ENCODE results near the gene RIN1. TPM values are rescaled to one million over a fixed set of nuclear protein-coding genes. Genes with fewer than 3 reads are reported as not detected.

RIN1 gene
- polyA plus RNA-seq, 1 of the 3 experiments (the other 2 are of a cell fraction): 16.9 TPM

- Histone ChIP-seq H3K79me2 (ENCODE audit: insufficient read depth) (no peaks in the 10 kb centered on the region), H3F3A (replicated peaks; ENCODE audit: insufficient read depth) (peaks cover 15% of the 10 kb centered on the region), H3K9ac (no peak overlapping the region), H3K4me3 (ENCODE audit: low read depth in 2 of 2, low read length in 1 of 2) (no peak overlapping the region), H4K20me1 (ENCODE audit: insufficient read depth) (no peaks in the 10 kb centered on the region), H3K4me1 (ENCODE audit: control insufficient read depth in 1 of 2, insufficient read depth in 2 of 2, low read depth in 1 of 2, low read length in 1 of 2) (peaks cover 11 to 32% of the 10 kb centered on the region in 2 experiments; a peak in 2 of 4 replicates), H3K9me3 (no peaks in the 10 kb centered on the region), H3K4me2 (no peak overlapping the region), H3K27ac (ENCODE audit: low read depth in 2 of 2, low read length in 1 of 2) (no peak overlapping the region), H2AFZ (ENCODE audit: low read depth) (no peak overlapping the region), H3K36me3 (replicated peaks in 1 of 2; ENCODE audit: control insufficient read depth in 1 of 2, insufficient read depth in 2 of 2, low read length in 1 of 2) (no peaks in the 10 kb centered on the region), H3K9me2 (no peaks in the 10 kb centered on the region), H3K27me3 (ENCODE audit: insufficient read depth) (no peaks in the 10 kb centered on the region)
- WGBS (ENCODE audit: low lambda C conversion rate): 92% methylated on average over 8 of the region's 8 CpGs
- TF ChIP-seq FOXJ3 (CRISPR knock-in tag; IDR thresholded peaks at IDR 0.05): no peak
- no peak for TF ChIP-seq MXI1 (IDR thresholded peaks at IDR 0.05; ENCODE audit: low read depth, low read length)
- TF ChIP-seq USF1 (IDR thresholded peaks at IDR 0.05; ENCODE audit: borderline replicate concordance, low read depth): no peak
- TF ChIP-seq SMC3 (IDR thresholded peaks at IDR 0.05; ENCODE audit: low read depth, low read length): no peak
- TF ChIP-seq TAF1 (IDR thresholded peaks at IDR 0.05; ENCODE audit: borderline replicate concordance, low read depth, low read length): no peak
- TF ChIP-seq USF2 (IDR thresholded peaks at IDR 0.05; ENCODE audit: borderline replicate concordance, low read depth, low read length): no peak
- no peak for TF ChIP-seq MAX (IDR thresholded peaks at IDR 0.05; ENCODE audit: low read depth)
- no peak for TF ChIP-seq JUND (IDR thresholded peaks at IDR 0.05)
- DNase-seq: no peak
- ChIA-PET POLR2A (interaction anchor here (1.1 kb wide), 1 partner anchor 21 kb away, joined by 4 read pairs; no protein-coding TSS in a partner anchor), CTCF (interaction anchor here (1.4 to 12.4 kb wide), 10 partner anchors 11 to 100 kb away, joined by 4 to 280 read pairs (median 44); partner anchors contain the start of genes B4GAT1, BRMS1, CNIH2 and RIN1)
These were observed 25.9 kb downstream of the RIN1 start for GRCh38 chr11:66310324-66310723.

GRCh38 chr11:66309475-66309874, 26.8 kb downstream of the RIN1 start:
- no peaks in the 10 kb centered on the region for H3K36me3 ChIP-seq (replicated peaks in 1 of 2; ENCODE audit: control insufficient read depth in 1 of 2, insufficient read depth in 2 of 2, low read length in 1 of 2)
- TF ChIP-seq NFIC (IDR thresholded peaks at IDR 0.05; ENCODE audit: borderline replicate concordance): no peak
- no peak for TF ChIP-seq TCF12 (IDR thresholded peaks at IDR 0.05)
- TF ChIP-seq RFX5 (IDR thresholded peaks at IDR 0.05; ENCODE audit: low read length): no peak
- no peak for TF ChIP-seq FOXM1 (IDR thresholded peaks at IDR 0.05; ENCODE audit: low read depth)
- TF ChIP-seq TAF1 (IDR thresholded peaks at IDR 0.05; ENCODE audit: borderline replicate concordance, low read depth, low read length): no peak
- TF ChIP-seq RAD21 (IDR thresholded peaks at IDR 0.05; ENCODE audit: low read length): no peak
- TF ChIP-seq ELF1 (IDR thresholded peaks at IDR 0.05): no peak
- TF ChIP-seq EZH2phosphoT487 (IDR thresholded peaks at IDR 0.05; ENCODE audit: borderline replicate concordance, low read depth): no peak
- TF ChIP-seq POLR2AphosphoS5 (IDR thresholded peaks at IDR 0.05; ENCODE audit: low read depth, low read length): no peak
- TF ChIP-seq FOXJ3 (CRISPR knock-in tag; IDR thresholded peaks at IDR 0.05): no peak
- TF ChIP-seq EP300 (IDR thresholded peaks at IDR 0.05; ENCODE audit: borderline replicate concordance in 1 of 2, low read depth in 1 of 2, low read length in 1 of 2): no peak
- TF ChIP-seq GATA2 (CRISPR knock-in tag; IDR thresholded peaks at IDR 0.05): no peak
- no peak for TF ChIP-seq NRF1 (IDR thresholded peaks at IDR 0.05; ENCODE audit: low read depth, low read length)
- no peak for TF ChIP-seq CHD2 (IDR thresholded peaks at IDR 0.05; ENCODE audit: low read length, partially characterized antibody)
- no peak for TF ChIP-seq USF1 (IDR thresholded peaks at IDR 0.05; ENCODE audit: borderline replicate concordance, low read depth)
- H2AFZ ChIP-seq (ENCODE audit: low read depth): no peak overlapping the region
- H3K4me2 ChIP-seq: no peak overlapping the region
- no peak overlapping the region for H3K4me3 ChIP-seq (ENCODE audit: low read depth in 2 of 2, low read length in 1 of 2)
- H3F3A ChIP-seq (replicated peaks; ENCODE audit: insufficient read depth): peaks cover 15% of the 10 kb centered on the region
- H3K9me3 ChIP-seq: no peaks in the 10 kb centered on the region
- no peaks in the 10 kb centered on the region for H3K9me2 ChIP-seq
- ChIA-PET CTCF (interaction anchor here (0.8 to 12.4 kb wide), 7 partner anchors 10 to 79 kb away, joined by 3 to 280 read pairs (median 46); partner anchors contain the start of genes B4GAT1, CNIH2 and RIN1), POLR2A (interaction anchor here (1.1 kb wide), 1 partner anchor 20 kb away, joined by 4 read pairs; no protein-coding TSS in a partner anchor)
- WGBS (ENCODE audit: low lambda C conversion rate): 54% methylated on average over 3 of the region's 3 CpGs
- DNase-seq: no peak
- H4K20me1 ChIP-seq (ENCODE audit: insufficient read depth): no peaks in the 10 kb centered on the region
- H3K27ac ChIP-seq (ENCODE audit: low read depth in 2 of 2, low read length in 1 of 2): no peak overlapping the region
- H3K27me3 ChIP-seq (ENCODE audit: insufficient read depth): no peaks in the 10 kb centered on the region
- no peak overlapping the region for H3K9ac ChIP-seq
- H3K79me2 ChIP-seq (ENCODE audit: insufficient read depth): no peaks in the 10 kb centered on the region
- peaks cover 11 to 23% of the 10 kb centered on the region in 2 experiments; a peak in 2 of 4 replicates for H3K4me1 ChIP-seq (ENCODE audit: control insufficient read depth in 1 of 2, insufficient read depth in 2 of 2, low read depth in 1 of 2, low read length in 1 of 2)

All from SK-N-SH (cell line).